Measurements from ENCODE around the gene USP36.

GRCh38 chr17:78759203-78759968, 81.2 kb downstream of the USP36 start:
- no peak for TF ChIP-seq POLR2A (IDR thresholded peaks at IDR 0.05)
- no peak for TF ChIP-seq CTCF (IDR thresholded peaks at IDR 0.05)

Measured in right lobe of liver (tissue), 4 donors.